DND-41 (cell line): ENCODE results near the gene PLEKHM1.

ENCODE experiments used
- ATAC-seq: fragments of 200-7000 bp; cut with Tn5 transposase; 3 replicates; pipeline ENCODE4 v1.9.1; 2021; ENCODE audit warnings: low read depth; ENCODE audit not compliant: insufficient read depth
- DNase-seq: peaks from one replicate; pipeline ENCODE4 v3.0.0-alpha.2; 2020
- H2AFZ ChIP-seq: 2 replicates; pipeline ENCODE4 v1.6.0; 2012; ENCODE audit warnings: low read depth, low read length
- H3K27ac ChIP-seq: 2 replicates; pipeline ENCODE4 v1.5.1; 2012; ENCODE audit warnings: low read length, inconsistent platforms
- H3K27me3 ChIP-seq: fragments of 200-600 bp; sonication (generic); 2 replicates; pipeline ENCODE4 v1.6.0; 2012; ENCODE audit warnings: low read length, mild to moderate bottlenecking, inconsistent platforms; ENCODE audit not compliant: insufficient read depth, poor library complexity
- H3K36me3 ChIP-seq: 2 replicates; pipeline ENCODE4 v1.5.1; 2012; ENCODE audit warnings: low read length, inconsistent platforms; ENCODE audit not compliant: insufficient read depth
- H3K4me1 ChIP-seq: 2 replicates; pipeline ENCODE4 v1.5.1; 2012; ENCODE audit warnings: mild to moderate bottlenecking, low read length; ENCODE audit not compliant: insufficient read depth
- H3K4me2 ChIP-seq: 2 replicates; pipeline ENCODE4 v1.6.0; 2012; ENCODE audit warnings: mild to moderate bottlenecking, moderate library complexity, low read length, inconsistent platforms; ENCODE audit not compliant: insufficient read depth
- H3K4me3 ChIP-seq, 2 experiments: fragments of 200-600 bp in 1 of 2; shearing (Covaris generic) in 1 of 2; 2 replicates each; pipeline ENCODE4 v1.5.1; 2012 to 2016; ENCODE audit warnings: inconsistent platforms in 2 of 2, low read length in 2 of 2, mild to moderate bottlenecking in 2 of 2, low read depth in 1 of 2, moderate library complexity in 1 of 2
- H3K79me2 ChIP-seq: 2 replicates; pipeline ENCODE4 v1.6.0; 2012; ENCODE audit warnings: low read length, inconsistent platforms; ENCODE audit not compliant: insufficient read depth
- H3K9ac ChIP-seq: 2 replicates; pipeline ENCODE4 v1.6.0; 2012; ENCODE audit warnings: low read depth, mild to moderate bottlenecking, inconsistent platforms, low read length, moderate library complexity
- H3K9me3 ChIP-seq: 2 replicates; pipeline ENCODE4 v1.5.1; 2012; ENCODE audit warnings: low read length, moderate library complexity, mild to moderate bottlenecking, inconsistent platforms; ENCODE audit not compliant: insufficient read depth, severe bottlenecking
- H4K20me1 ChIP-seq: 2 replicates; pipeline ENCODE4 v1.6.0; 2012; ENCODE audit warnings: low read length; ENCODE audit not compliant: insufficient read depth
- EZH2 ChIP-seq: IDR thresholded peaks from 3 replicates; pipeline ENCODE4 v1.6.1; 2012; ENCODE audit warnings: borderline replicate concordance, low read depth, mild to moderate bottlenecking, moderate library complexity, low read length, inconsistent platforms; ENCODE audit not compliant: severe bottlenecking
- TF ChIP-seq, protein P1 (sequence below): IDR thresholded peaks from 2 replicates; pipeline ENCODE4 v1.5.1; 2012; ENCODE audit warnings: borderline replicate concordance, low read length, moderate library complexity, mild to moderate bottlenecking; ENCODE audit not compliant: poor library complexity, severe bottlenecking; ENCODE audit errors: extremely low read depth

The PLEKHM1 gene

GRCh38 chr17:45436625-45437464, 53.7 kb downstream of the PLEKHM1 start:
- no peak overlapping the region for H3K4me2 ChIP-seq
- no peak for DNase-seq

DNA sequence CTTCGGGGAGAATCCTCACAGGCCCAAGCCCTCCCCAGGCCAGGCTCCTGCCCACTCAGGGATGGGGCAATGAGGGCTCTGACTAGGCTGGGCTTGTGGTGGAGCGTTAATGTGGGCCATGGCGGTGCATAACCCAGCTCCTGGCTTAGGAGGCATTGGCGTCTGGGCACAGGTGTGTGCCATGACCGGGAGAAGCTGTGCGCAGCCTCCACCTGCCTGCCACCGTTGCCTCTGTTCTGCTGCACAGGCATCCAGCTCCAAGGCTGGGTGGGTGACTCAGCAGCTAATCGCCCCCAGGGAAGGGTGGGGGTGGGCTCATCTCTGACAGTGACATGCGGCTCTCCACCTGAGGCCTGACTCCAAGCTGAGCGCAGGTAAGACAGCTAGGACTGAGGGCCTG, 54.4 kb downstream of the PLEKHM1 start:
- Histone ChIP-seq H3K79me2 (no peaks in the 10 kb centered on the region), H3K27ac (no peak overlapping the region), H3K4me1 (no peaks in the 10 kb centered on the region), H3K4me2 (no peak overlapping the region), H3K36me3 (peaks cover 27% of the 10 kb centered on the region), H4K20me1 (no peaks in the 10 kb centered on the region), H2AFZ (no peak overlapping the region), H3K9me3 (no peaks in the 10 kb centered on the region), H3K9ac (no peak overlapping the region), H3K27me3 (no peaks in the 10 kb centered on the region), H3K4me3 (no peak overlapping the region)
- no peak for ATAC-seq
- TF ChIP-seq, protein P1, sequence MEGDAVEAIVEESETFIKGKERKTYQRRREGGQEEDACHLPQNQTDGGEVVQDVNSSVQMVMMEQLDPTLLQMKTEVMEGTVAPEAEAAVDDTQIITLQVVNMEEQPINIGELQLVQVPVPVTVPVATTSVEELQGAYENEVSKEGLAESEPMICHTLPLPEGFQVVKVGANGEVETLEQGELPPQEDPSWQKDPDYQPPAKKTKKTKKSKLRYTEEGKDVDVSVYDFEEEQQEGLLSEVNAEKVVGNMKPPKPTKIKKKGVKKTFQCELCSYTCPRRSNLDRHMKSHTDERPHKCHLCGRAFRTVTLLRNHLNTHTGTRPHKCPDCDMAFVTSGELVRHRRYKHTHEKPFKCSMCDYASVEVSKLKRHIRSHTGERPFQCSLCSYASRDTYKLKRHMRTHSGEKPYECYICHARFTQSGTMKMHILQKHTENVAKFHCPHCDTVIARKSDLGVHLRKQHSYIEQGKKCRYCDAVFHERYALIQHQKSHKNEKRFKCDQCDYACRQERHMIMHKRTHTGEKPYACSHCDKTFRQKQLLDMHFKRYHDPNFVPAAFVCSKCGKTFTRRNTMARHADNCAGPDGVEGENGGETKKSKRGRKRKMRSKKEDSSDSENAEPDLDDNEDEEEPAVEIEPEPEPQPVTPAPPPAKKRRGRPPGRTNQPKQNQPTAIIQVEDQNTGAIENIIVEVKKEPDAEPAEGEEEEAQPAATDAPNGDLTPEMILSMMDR, result no peak
- no peak for TF ChIP-seq EZH2
- no peak for DNase-seq

More at GRCh38 chr17:45436625-45437464, 53.7 kb downstream of the PLEKHM1 start:
- ATAC-seq, result no peak
- H3K36me3 ChIP-seq, result peaks cover 27% of the 10 kb centered on the region
- no peak for TF ChIP-seq EZH2
- TF ChIP-seq, protein P1, result no peak
- H3K79me2 ChIP-seq, result no peaks in the 10 kb centered on the region
- no peak overlapping the region for H2AFZ ChIP-seq
- no peaks in the 10 kb centered on the region for H3K4me1 ChIP-seq
- no peak overlapping the region for H3K4me3 ChIP-seq
- no peak overlapping the region for H3K27ac ChIP-seq
- no peaks in the 10 kb centered on the region for H3K27me3 ChIP-seq
- H3K9me3 ChIP-seq, result no peaks in the 10 kb centered on the region
- H4K20me1 ChIP-seq, result no peaks in the 10 kb centered on the region
- no peak overlapping the region for H3K9ac ChIP-seq

DNA sequence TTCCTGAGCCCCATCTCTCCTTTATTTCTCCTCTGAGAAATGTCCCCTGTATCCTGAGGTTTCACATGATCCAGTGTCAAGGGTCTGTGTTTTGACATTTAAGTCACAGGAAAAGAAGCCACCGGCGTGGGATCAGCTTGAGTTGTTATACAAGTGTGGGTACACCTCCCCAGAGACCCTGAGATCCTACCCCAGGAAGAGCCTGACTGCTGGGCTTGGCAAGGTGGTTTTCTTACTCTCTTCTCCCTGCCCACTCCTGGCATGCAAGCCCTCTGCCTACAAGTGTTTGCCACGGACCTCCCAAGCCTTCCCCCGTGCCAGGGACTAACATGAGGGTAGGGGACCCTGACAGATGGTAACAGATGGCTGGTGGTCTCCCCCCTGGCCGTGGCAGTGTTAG, 55.0 kb downstream of the PLEKHM1 start:
- Histone ChIP-seq H3K36me3 (peaks cover 27% of the 10 kb centered on the region), H3K4me3 (no peak overlapping the region), H3K27me3 (no peaks in the 10 kb centered on the region), H3K4me2 (no peak overlapping the region), H3K9me3 (no peaks in the 10 kb centered on the region), H3K9ac (no peak overlapping the region), H3K4me1 (no peaks in the 10 kb centered on the region), H2AFZ (no peak overlapping the region), H3K79me2 (no peaks in the 10 kb centered on the region), H4K20me1 (no peaks in the 10 kb centered on the region), H3K27ac (no peak overlapping the region)
- ATAC-seq (no peak), DNase-seq (no peak)
- no peak for TF ChIP-seq EZH2
- TF ChIP-seq, protein P1, result no peak
